OCI-LY3 (cell line): ENCODE data around the gene ZNF827.

ENCODE experiments used
- EZH2phosphoT487 ChIP-seq: fragments of 200-600 bp; shearing (Covaris generic); IDR thresholded peaks from 2 replicates; pipeline ENCODE4 v1.6.1; 2018; ENCODE audit warnings: antibody characterized with exemption, mixed run types, low read depth
- TF ChIP-seq, protein P1 (sequence below): fragments of 200-600, 300-600 bp; sonication (generic); IDR thresholded peaks from 2 replicates; pipeline ENCODE4 v1.5.1; 2014; ENCODE audit warnings: antibody characterized with exemption, low read length, low read depth

DNA sequence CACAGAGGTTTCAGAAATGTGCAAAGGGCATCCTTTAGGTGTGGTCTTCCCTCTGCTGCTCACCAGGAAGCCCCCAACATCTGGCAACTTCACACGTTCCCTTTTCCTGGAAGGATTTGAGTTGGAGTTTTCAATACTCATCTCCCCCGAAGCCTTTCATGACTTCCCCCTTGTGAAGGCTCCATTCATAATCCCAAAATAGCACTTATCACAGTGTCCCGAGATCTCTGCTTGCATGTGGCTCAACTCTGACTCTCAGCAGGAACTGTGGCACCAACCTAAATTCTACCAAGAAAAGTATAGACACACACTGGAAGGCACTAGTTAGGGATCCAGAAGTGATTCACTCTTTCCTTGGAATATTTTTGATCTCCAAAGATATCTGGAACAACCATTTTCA is 40.5 kb upstream of the ZNF827 start:
- TF ChIP-seq, protein P1, sequence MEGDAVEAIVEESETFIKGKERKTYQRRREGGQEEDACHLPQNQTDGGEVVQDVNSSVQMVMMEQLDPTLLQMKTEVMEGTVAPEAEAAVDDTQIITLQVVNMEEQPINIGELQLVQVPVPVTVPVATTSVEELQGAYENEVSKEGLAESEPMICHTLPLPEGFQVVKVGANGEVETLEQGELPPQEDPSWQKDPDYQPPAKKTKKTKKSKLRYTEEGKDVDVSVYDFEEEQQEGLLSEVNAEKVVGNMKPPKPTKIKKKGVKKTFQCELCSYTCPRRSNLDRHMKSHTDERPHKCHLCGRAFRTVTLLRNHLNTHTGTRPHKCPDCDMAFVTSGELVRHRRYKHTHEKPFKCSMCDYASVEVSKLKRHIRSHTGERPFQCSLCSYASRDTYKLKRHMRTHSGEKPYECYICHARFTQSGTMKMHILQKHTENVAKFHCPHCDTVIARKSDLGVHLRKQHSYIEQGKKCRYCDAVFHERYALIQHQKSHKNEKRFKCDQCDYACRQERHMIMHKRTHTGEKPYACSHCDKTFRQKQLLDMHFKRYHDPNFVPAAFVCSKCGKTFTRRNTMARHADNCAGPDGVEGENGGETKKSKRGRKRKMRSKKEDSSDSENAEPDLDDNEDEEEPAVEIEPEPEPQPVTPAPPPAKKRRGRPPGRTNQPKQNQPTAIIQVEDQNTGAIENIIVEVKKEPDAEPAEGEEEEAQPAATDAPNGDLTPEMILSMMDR: no peak
- TF ChIP-seq EZH2phosphoT487: no peak
